Heart left ventricle (tissue), 16 donors: Measurements from ENCODE around the gene TBL1X. TPM values are rescaled to one million over a fixed set of nuclear protein-coding genes. Genes with fewer than 3 reads are reported as not detected.
A peak's percentile ranks its signal among the peaks of the same experiment; 100 is the strongest.

ENCODE experiments used
- ATAC-seq, 4 donors: fragments of 200-7000 bp; cut with Tn5 transposase; one replicate each; pipeline ENCODE4 v1.9.1; 2020 to 2022; ENCODE audit warnings: moderate library complexity in 4 of 4, mild to moderate bottlenecking in 3 of 4, moderate number of reproducible peaks in 1 of 4
- DNase-seq, 5 donors: peaks; one replicate each; pipeline ENCODE4 v3.0.0-alpha.2; 2020
- H3K27ac ChIP-seq, 12 donors: fragments of 200-600 bp; sonication (generic) in 4 of 12; one replicate each; pipeline versions ENCODE4 v1.5.0 to v1.8.0; 2016 to 2022; ENCODE audit warnings: mild to moderate bottlenecking in 2 of 12
- H3K27me3 ChIP-seq, 9 donors: fragments of 200-600 bp; sonication (generic) in 2 of 9; one replicate each; pipeline versions ENCODE4 v1.5.1 to v1.8.0; 2016 to 2022; ENCODE audit warnings: mild to moderate bottlenecking in 3 of 9
- H3K36me3 ChIP-seq, 9 donors: fragments of 200-600 bp; sonication (generic) in 2 of 9; one replicate each; pipeline versions ENCODE4 v1.5.0 to v1.8.0; 2018 to 2022; ENCODE audit warnings: mild to moderate bottlenecking in 2 of 9
- H3K4me1 ChIP-seq, 12 donors: fragments of 200-600 bp; sonication (generic) in 4 of 12; one replicate each; pipeline versions ENCODE4 v1.5.0 to v1.8.0; 2016 to 2022; ENCODE audit warnings: mild to moderate bottlenecking in 3 of 12
- H3K4me3 ChIP-seq, 12 donors: fragments of 200-600 bp; sonication (generic) in 4 of 12; one replicate each; pipeline versions ENCODE4 v1.5.0 to v1.8.0; 2017 to 2022; ENCODE audit warnings: mild to moderate bottlenecking in 9 of 12, moderate library complexity in 4 of 12
- H3K9me3 ChIP-seq, 12 donors: fragments of 200-600 bp; sonication (generic) in 4 of 12; one replicate each; pipeline versions ENCODE4 v1.5.0 to v1.8.0; 2016 to 2022; ENCODE audit warnings: mild to moderate bottlenecking in 1 of 12
- CTCF ChIP-seq, 12 donors: fragments of 200-600 bp; sonication (generic) in 4 of 12; IDR thresholded peaks; one replicate each; pipeline versions ENCODE4 v1.5.0 to v1.8.0; 2018 to 2022; ENCODE audit warnings: antibody characterized with exemption in 12 of 12, mild to moderate bottlenecking in 5 of 12
- POLR2A ChIP-seq, 2 donors: fragments of 450-650 bp; IDR thresholded peaks; one replicate each; pipeline ENCODE4 v1.6.1; 2017; ENCODE audit warnings: antibody characterized with exemption in 2 of 2, mild to moderate bottlenecking in 2 of 2, moderate library complexity in 2 of 2
- WGBS, 4 donors: extraction: QIAGEN DNeasy Blood & Tissue Kit in 2 of 4; methylation state at CpG; one replicate each; pipeline versions ENCODE4 v1.1.5 to v1.1.7; 2013 to 2018; 5-methylcytosine and 5-hydroxymethylcytosine counted together
- intact Hi-C, 10 donors: fragments of 100-400 bp; cut with DNase I; formaldehyde crosslinking; loops; one replicate each; pipeline versions ENCODE4 v1.11.1 to v1.14.2; 2022
- polyA plus RNA-seq, 2 donors: library from polyadenylated mRNA; stranded (reverse); fragments of 200-250 nt; gene quantifications; one replicate each; pipeline ENCODE4 v1.2.3, GENCODE V29; 2013
- total RNA-seq, 9 donors: library from RNA; depleted of rRNA in 2 of 9; stranded (reverse); fragments of >200 nt in 2 of 9; fragmentation: NEBNext Ultra II Directional in 3 of 9; extraction: Animal tissue kit (Norgen Biotek cat#: 25700) in 3 of 9; gene quantifications; one replicate each; pipeline versions ENCODE4 v1.1.0 to v1.2.4, GENCODE V29; 2016 to 2023
- donor health status: ischemic (EF 13 %, LVEDD 7.1; RV severe dilation, severe dysfunction).
- donor health status: healthy with polysubstance abuse.
- donor health status: DM: no; HTN: yes; CAD: no.
- donor health status: DM: no; HTN: no; CAD: no.
- donor health status: ischemic (EF 25% LVEDD 6.9; RV normal size, moderate dysfunction).
- donor health status: ischemic (EF 25% LVEDD 5.7; RV mildly dilated, moderate dysfunction).
- donor health status: healthy.
- donor health status: DM: yes; HTN: yes; CAD: no.
- donor health status: ischemic (EF 35%, LVEDD 5.7; RV mildly dilated, moderate dysfunction).
- donor health status: nonischemic (EF 11% LVEDD 7.7; RV severe dilation, severe dysfunction).
- donor health status: DM: yes; HTN: yes; CAD: no.
- donor health status: PGD.
- donor health status: ischemic (EF 29% LVEDD 5.4; RV normal size, mild dysfunction).
- donor health status: nonischemic (EF 23%, LVEDD 6.1; RV moderate dilation, normal function).

Gene TBL1X
- total and polyA plus RNA-seq, 11 donors, result 2.4 to 30.7 (median 9.7) TPM

- TF ChIP-seq CTCF (IDR thresholded peaks at IDR 0.05), result no peak
- H3K4me1 ChIP-seq, result peaks cover 0 to 4% (median 0%) of the 10 kb centered on the region in 12 donors
- no peak overlapping the region for H3K27ac ChIP-seq
These were observed 241.6 kb downstream of the TBL1X start for GRCh38 chrX:9706421-9706820.

GRCh38 chrX:9707306-9708033, 242.6 kb downstream of the TBL1X start:
- 67 to 79% (median 74%) methylated on average over 13 of the region's 13 CpGs for WGBS, 4 donors
- Histone ChIP-seq H3K36me3 (peaks cover 0 to 30% (median 17%) of the 10 kb centered on the region in 9 donors), H3K9me3 (peaks cover 0 to 15% (median 0%) of the 10 kb centered on the region in 12 donors), H3K27ac (no peak overlapping the region), H3K4me1 (peaks cover 0 to 4% (median 0%) of the 10 kb centered on the region in 12 donors), H3K4me3 (no peak overlapping the region), H3K27me3 (no peaks in the 10 kb centered on the region)
- DNase-seq (no peak), ATAC-seq (no peak)
- intact Hi-C loops, result loop anchor here in 5 of 10 donors (2.0 to 10.0 kb wide), 11 partner anchors 243 to 960 kb away; partner anchors contain the start of gene TBL1X (in 2 of the 5)
- TF ChIP-seq POLR2A (IDR thresholded peaks at IDR 0.05) (no peak), CTCF (IDR thresholded peaks at IDR 0.05) (no peak)

More at GRCh38 chrX:9706421-9706820, 241.6 kb downstream of the TBL1X start:
- DNase-seq, result no peak
- ATAC-seq, result no peak
- no peaks in the 10 kb centered on the region for H3K27me3 ChIP-seq
- H3K36me3 ChIP-seq, result peaks cover 0 to 23% (median 11%) of the 10 kb centered on the region in 9 donors
- WGBS, 4 donors, result 60 to 77% (median 68%) methylated on average over 4 of the region's 4 CpGs
- intact Hi-C loops, result loop anchor here in 5 of 10 donors (5.0 to 10.0 kb wide), 10 partner anchors 242 to 959 kb away; partner anchors contain the start of gene TBL1X (in 2 of the 5)
- peaks cover 0 to 15% (median 0%) of the 10 kb centered on the region in 12 donors for H3K9me3 ChIP-seq
- no peak overlapping the region for H3K4me3 ChIP-seq

GRCh38 chrX:9708086-9708485, 243.2 kb downstream of the TBL1X start:
- Histone ChIP-seq H3K4me1 (peaks cover 0 to 4% (median 0%) of the 10 kb centered on the region in 12 donors), H3K27ac (no peak overlapping the region), H3K9me3 (peaks cover 0 to 15% (median 0%) of the 10 kb centered on the region in 12 donors), H3K36me3 (peaks cover 0 to 31% (median 17%) of the 10 kb centered on the region in 9 donors), H3K27me3 (no peaks in the 10 kb centered on the region), H3K4me3 (no peak overlapping the region)
- intact Hi-C loops, result loop anchor here in 5 of 10 donors (2.0 to 10.0 kb wide), 11 partner anchors 243 to 961 kb away; partner anchors contain the start of gene TBL1X (in 2 of the 5)
- WGBS, 4 donors, result 86 to 97% (median 92%) methylated on average over 10 of the region's 10 CpGs
- DNase-seq, result no peak
- TF ChIP-seq POLR2A (IDR thresholded peaks at IDR 0.05) (no peak), CTCF (IDR thresholded peaks at IDR 0.05) (no peak)
- ATAC-seq, result no peak

GRCh38 chrX:9708923-9709553, 244.2 kb downstream of the TBL1X start:
- peaks cover 0 to 40% (median 17%) of the 10 kb centered on the region in 9 donors for H3K36me3 ChIP-seq
- intact Hi-C loops, result loop anchor here in 5 of 10 donors (2.0 to 10.0 kb wide), 11 partner anchors 244 to 962 kb away; partner anchors contain the start of gene TBL1X (in 2 of the 5)
- WGBS, 4 donors, result 31 to 35% (median 34%) methylated on average over 17 of the region's 17 CpGs

More at GRCh38 chrX:9708923-9709553, 244.2 kb downstream of the TBL1X start:
- no peak overlapping the region for H3K4me3 ChIP-seq
- H3K9me3 ChIP-seq, result peaks cover 0 to 15% (median 0%) of the 10 kb centered on the region in 12 donors
- ATAC-seq (peak in 3 of 4 donors; percentile 80 to 83 (median 83)), DNase-seq (peak; percentile 60 to 84 (median 74))
- TF ChIP-seq CTCF (IDR thresholded peaks at IDR 0.05) (peak; percentile 73 to 92 (median 78)), POLR2A (IDR thresholded peaks at IDR 0.05) (no peak)
- no peak overlapping the region for H3K27ac ChIP-seq
- no peaks in the 10 kb centered on the region for H3K27me3 ChIP-seq
- peaks cover 0 to 4% (median 0%) of the 10 kb centered on the region in 12 donors for H3K4me1 ChIP-seq
